A204.1 (cell line): ENCODE measurements around the gene BCAP31.

Source experiments
- FAIRE-seq: peaks from 2 replicates; lab custom pipeline; 2012; peaks lifted over from hg19 to GRCh38; lab: Jason Lieb, UNC

The BCAP31 gene

DNA sequence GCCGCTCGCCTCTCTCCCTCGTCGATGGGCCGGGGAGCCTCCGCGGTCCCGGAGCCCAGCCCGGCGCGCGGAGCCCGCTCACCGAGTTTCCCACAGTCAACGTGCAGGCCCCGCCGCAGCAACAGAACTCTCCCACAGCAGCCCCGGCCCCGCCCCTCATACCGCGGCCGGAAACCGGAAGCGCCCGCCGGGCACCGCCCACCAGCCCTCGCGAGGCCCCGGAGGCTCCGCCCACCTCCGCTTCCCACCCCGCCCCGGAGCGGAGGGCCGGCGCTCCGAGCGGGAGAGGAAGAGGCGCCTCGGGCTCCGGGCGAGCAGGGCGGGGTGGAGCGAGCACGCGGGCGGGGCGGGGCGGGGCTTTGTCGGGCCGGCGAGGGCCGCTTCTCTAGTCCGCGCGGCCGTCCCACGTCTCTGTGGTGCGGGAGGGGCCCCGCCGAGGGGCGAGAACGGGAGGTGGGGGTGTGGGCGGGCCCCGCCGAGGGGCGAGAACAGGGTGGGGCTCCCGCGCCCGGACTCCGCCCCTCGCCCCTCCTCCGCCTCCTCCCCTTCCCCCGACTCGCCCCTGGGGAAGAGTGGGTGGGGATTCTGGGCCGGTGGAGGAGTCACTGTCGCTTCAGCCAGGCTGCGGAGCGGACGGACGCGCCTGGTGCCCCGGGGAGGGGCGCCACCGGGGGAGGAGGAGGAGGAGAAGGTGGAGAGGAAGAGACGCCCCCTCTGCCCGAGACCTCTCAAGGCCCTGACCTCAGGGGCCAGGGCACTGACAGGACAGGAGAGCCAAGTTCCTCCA is at the start of gene BCAP31, which contains the start of gene ABCD1:
Gene BCAP31, minus strand, starts transcription at position 136 of the 787 bp plus-strand sequence. CDS start 1,143 bp downstream, outside the sequence.
Gene ABCD1, plus strand, starts transcription at position 605 of the 787 bp plus-strand sequence. CDS start 411 bp downstream, outside the sequence.
- FAIRE-seq, result no peak

DNA sequence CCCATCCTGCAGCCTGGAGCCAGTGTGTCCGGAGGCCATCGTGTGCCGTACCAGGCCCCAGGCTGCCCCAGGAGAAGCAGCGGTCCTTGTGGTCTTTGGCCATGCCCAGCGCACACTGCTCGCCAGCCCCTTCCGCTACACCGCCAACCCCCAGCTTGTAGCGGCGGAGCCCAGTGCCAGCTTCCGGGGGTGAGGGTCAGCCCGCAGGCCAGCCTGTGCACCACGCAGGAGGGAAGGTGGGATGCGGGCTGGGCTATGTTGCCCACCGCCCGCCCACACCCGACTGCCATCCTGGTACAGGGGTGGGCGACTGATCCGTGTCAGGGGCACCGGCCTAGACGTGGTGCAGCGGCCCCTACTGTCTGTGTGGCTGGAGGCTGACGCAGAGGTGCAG is 49.0 kb upstream of the BCAP31 start:
- no peak for FAIRE-seq

DNA sequence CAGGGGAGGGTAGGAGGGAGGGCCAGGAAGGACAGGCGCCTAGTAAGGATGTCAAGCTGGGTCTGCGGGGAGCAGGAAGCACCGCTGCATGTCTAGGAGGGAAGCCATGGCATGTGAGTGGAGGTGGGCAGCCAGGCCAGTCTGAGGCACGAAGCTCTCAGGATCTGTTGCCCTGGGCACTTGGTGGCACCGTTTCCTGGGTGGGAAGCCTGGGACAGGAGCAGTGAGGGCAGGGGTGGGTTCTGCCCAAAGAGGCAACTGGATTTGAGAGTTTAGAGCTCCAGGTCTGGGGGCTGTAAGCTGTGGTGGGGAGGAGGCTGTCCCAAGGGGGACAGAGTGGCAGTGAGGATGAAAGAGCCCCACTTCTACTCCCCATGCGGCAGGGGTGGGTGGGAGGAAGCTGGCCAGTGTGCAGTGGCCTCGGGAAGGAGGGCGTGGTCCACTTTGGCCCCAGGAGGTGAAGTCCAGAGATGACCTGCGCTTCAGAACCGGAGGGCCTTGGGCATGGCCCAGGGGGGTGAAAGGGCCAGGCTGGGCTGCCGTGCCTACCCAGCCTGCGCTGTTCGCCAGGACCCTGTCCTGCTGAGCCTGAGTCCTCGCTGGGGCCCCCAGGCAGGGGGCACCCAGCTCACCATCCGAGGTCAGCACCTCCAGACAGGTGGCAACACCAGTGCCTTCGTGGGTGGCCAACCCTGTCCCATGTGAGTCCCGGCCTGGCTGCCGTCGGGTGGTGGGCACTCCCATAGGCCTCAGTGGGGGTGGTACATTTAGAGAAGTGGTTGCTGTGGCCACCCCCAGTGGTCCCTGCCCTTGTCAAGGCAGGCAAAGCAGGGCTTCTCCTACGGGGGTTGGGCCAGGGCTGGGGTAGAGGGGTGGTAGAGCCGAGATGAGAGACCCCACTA is 48.4 kb upstream of the BCAP31 start:
- FAIRE-seq, result no peak

DNA sequence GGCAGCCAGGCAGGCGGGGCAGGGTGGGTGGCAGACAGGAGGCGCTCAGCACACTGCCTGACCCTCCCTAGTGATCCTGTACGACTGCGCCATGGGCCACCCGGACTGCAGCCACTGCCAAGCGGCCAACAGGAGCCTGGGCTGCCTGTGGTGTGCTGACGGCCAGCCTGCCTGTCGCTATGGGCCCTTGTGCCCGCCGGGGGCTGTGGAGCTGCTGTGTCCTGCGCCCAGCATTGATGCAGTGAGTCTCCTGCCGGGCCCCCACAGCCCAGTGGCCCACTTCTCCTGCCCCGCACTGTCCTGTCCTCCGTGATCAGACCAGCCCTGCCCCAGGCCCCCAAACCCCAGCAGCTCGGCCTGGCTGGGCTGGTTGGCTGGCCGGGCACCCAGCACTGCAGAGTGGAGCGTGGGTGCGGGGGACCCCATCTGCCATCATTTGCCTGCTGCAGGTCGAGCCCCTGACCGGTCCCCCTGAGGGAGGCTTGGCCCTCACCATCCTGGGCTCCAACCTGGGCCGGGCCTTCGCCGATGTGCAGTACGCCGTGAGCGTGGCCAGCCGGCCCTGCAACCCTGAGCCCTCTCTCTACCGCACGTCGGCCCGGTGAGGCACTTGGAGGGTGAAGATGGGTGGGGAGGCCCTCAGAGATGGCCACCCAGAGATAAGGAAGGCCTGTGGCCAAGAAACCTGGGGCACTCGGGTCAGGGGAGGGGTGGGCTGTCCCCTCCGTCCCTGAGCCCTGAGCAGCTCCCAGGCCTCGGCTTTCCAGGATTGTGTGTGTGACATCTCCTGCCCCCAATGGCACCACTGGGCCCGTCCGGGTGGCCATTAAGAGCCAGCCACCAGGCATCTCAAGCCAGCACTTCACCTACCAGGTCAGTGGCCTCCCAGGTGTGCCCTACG is 47.5 kb upstream of the BCAP31 start:
- FAIRE-seq, result no peak

DNA sequence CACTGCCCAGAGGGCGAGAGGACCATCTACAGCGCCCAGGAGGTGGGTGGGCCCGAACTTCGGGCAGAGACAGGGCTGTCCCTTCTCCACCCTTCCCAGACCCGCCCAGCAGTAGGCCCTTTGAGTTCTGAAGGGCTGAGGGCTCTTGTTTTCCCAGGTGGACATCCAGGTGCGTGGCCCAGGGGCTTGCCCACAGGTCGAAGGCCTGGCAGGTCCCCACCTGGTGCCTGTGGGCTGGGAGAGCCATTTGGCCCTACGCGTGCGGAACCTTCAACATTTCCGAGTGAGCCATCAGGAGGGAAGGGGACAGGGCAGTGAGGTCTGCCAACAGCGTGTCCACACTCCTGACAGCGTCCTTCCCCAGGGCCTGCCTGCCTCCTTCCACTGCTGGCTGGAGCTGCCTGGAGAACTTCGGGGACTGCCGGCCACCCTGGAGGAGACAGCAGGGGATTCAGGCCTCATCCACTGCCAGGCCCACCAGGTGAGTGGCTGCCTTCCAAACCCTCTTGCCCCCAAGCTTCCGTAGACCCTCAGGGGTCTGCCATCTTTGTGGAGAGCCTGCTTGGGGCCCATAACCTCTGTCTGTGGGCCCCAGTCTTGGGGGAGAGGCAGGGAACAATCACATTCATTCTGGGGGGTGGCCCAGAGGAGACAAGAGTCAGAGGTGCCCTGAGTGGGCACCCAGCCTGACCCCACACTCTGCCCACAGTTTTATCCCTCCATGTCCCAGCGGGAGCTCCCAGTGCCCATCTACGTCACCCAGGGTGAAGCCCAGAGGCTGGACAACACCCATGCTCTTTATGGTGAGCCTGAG is 46.6 kb upstream of the BCAP31 start:
- FAIRE-seq, result no peak

DNA sequence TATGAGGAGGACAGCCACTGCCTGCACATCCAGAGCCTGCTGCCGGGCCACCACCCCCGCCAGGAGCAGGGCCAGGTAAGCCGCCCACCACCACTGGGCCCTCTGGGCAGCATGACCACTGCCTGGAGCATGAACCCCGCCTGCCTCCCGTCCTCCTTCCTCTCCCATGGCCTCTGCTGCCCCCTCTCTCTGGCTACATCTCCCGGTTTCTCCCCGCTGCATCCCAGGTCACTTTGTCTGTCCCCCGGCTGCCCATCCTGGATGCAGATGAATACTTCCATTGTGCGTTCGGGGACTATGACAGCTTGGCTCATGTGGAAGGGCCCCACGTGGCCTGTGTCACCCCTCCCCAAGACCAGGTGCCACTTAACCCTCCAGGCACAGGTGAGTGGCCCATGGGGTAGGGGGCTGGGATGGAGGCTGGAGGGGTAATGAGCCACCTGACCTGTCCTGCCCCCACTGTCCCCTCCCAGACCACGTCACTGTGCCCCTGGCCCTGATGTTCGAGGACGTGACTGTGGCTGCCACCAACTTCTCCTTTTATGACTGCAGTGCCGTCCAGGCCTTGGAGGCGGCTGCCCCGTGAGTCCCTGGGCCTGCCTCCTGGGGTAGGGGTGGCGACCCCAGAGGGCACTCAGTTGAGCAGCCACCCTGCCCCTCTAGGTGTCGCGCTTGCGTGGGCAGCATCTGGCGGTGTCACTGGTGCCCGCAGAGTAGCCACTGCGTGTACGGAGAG is 45.8 kb upstream of the BCAP31 start:
- FAIRE-seq, result no peak

DNA sequence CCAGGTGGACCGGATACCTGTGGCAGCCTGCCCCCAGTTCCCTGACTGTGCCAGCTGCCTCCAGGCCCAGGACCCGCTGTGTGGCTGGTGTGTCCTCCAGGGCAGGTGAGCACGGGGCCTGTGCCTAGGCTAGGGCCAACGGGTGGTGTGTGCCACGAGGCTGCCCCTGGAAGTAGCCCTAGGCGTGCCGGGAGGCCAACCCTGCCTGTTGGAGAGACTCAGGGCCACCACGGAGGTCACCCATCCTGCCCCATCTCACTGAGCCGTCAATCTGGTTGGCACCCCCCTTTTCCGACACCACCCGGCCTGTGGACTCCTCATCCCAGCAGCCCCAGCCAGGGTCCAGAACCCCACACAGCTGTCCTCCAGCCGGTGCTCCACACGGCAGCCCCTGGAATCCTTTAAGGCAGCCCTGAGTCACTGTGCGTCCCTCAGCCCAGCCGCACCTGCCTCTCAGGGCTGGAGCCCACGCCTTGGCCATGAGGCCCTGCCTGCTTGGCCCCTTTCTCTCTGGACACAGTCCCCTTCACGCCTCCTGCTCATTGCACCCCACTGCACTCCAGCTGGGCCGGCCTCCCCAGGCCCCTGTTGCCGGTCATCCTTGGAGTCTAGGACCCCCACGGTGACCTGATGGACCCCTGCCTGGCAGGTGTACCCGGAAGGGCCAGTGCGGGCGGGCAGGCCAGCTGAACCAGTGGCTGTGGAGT is 45.1 kb upstream of the BCAP31 start:
- FAIRE-seq, result no peak

DNA sequence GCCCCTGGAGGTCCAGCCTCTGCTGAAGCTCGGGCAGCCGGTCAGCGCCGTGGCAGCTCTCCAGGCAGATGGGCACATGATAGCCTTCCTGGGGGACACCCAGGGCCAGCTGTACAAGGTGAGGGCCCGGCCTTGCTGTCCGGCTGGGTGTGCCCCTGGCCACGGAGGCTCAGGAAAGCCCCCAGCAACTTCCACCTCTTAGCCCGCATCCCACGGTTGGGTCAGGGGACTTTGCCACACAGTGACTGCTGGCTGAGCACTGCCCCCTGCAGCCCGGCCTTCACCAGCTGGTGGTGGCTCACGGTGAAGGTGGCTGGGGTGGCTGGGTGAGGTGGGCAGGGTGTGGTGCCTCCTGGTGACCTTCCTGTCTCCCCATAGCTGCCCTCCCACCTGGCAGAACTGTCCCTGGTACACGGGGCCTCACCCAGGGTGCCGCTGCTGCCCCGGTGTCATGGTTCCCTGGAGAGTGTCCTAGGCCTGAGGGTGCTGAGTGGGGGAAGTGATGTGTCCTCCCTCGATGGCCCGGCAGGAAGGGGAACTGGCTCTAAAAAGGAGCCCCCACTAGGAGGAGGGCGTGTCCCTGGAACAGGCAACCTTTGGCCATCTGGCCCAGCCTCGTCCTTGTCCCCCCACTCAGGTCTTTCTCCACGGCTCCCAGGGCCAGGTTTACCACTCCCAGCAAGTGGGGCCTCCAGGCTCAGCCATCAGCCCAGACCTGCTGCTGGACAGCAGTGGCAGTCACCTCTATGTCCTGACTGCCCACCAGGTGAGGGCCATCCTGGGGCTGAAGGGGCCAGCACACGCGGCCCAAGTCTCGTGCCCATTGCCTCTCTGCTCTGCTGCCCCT is 44.3 kb upstream of the BCAP31 start:
- FAIRE-seq, result no peak

DNA sequence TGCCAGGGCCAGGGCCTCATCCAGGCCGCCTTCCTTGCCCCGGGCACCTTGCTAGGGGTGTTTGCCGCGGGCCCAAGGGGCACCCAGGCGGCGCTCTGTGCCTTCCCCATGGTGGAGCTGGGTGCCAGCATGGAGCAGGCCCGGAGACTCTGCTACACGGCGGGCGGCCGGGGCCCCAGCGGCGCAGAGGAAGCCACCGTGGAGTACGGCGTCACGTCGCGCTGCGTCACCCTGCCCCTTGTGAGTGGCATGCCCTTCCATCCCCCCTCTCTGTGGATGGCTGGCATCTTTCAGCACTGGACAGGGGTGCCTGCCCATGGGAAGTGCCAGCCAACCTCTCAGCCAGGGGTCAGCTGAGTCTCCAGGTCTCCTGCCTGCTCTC is 43.5 kb upstream of the BCAP31 start:
- FAIRE-seq, result no peak

DNA sequence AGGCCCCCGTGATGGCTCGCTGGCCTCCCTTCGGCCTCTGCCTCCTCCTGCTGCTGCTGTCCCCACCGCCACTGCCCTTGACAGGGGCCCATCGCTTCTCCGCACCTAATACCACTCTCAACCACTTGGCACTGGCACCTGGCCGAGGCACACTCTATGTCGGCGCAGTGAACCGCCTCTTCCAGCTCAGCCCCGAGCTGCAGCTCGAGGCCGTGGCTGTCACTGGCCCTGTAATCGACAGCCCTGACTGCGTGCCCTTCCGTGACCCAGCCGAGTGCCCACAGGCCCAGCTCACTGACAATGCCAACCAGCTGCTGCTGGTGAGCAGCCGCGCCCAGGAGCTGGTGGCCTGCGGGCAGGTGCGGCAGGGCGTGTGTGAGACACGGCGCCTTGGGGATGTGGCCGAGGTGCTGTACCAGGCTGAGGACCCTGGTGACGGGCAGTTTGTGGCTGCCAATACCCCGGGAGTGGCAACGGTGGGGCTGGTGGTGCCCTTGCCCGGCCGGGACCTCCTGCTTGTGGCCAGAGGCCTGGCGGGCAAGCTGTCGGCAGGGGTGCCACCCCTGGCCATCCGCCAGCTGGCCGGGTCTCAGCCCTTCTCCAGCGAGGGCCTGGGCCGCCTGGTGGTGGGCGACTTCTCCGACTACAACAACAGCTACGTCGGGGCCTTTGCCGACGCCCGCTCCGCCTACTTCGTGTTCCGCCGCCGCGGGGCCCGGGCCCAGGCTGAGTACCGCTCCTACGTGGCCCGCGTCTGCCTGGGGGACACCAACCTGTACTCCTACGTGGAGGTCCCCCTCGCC is 42.9 kb upstream of the BCAP31 start:
- no peak for FAIRE-seq

DNA sequence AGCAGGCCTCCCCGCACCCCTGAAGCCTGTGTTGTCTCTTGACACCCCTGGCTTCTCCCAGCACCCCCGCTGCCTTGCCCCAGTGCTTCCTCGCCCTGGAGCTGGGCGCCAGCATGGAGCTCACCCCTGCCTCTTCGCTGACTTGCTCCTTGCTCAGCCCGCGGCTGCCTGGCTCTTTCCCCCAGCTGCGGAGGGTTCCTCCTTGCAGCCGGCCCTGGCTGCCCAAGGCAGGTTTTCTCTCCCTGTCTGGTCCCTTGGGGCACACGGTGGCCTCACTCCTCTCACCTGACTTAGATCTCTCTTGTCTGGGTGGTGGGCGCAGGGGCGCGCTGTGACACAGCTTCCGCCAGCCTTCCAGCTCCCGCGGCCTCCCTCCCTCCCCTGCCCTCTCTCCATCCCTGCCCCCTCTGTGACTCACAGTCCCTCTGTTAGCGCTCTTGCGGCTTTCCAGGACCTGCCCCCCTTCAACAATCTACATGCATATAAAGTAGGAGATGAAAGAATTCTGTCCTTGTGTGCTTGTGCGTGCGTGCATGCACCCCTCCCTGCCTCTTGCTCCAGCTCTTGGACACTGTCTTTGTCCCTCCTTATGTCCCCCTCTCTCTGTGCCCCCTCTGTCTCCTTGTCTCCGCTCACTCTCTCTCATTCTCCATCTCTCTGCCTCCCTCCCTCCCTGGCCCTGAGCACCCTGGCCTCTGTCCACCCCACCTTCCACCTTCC is 42.1 kb upstream of the BCAP31 start:
- no peak for FAIRE-seq

DNA sequence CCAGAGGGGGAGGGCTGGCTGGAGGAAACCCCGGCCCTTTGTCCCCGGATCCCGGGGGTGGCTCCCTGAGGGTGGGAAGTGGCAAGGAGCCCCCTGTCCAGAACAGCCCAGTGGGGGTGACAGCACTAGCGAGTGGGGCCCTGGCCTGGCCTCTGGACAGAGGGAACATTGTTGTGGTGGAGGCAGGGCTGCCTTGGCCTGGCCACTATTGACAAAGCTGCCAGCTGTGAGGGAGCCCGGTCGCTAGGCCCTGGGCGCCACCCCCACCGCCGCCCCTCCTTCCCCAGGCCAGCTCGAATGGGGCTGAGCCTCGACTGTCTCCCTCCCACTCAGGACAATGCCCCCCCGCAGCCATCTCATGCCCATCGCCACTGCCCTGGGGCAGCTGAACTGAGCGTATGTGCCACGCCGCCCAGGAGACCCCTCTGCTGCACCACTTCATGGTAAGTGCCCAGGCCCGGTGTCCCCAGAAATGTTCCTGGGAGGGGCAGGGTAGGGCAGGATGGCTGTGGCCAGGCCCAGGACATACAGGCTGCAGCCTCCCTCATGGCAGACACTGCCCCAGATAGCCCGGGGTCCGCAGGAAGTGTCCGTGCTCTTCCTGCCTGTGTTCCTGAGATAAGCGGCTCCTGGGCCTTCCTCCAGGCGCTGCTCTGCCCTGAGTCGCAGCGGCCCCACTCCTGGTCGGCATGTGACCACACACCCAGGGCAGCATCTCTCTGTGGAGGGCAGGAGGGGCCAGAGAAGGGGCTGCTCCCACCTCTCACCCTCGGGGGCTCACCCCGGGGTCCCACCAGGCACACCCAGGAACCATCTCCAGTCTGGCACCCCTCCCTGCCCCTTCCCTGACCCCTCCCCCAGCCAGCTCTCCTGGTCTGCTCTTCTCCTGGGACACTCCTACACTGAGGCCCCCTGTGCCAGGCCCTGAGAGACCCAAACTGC is 41.2 kb upstream of the BCAP31 start:
- no peak for FAIRE-seq

DNA sequence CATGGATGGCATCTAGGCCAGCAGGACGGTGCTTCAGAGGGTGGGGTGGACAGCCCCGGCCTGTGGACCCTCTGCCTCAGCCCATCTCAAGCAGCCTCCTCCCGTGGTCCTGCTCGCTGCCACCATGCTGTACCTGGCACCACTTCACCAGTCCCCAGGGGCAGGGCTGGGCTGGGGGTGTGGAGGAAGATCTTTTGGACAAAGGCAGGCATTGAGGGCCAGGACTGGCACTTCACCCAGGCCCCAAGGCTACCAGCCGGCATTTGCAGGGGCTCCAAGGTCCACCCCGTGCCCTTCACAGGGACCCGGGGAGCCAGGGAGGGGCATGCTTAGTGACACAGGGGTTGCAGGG is 40.6 kb upstream of the BCAP31 start:
- FAIRE-seq, result no peak

DNA sequence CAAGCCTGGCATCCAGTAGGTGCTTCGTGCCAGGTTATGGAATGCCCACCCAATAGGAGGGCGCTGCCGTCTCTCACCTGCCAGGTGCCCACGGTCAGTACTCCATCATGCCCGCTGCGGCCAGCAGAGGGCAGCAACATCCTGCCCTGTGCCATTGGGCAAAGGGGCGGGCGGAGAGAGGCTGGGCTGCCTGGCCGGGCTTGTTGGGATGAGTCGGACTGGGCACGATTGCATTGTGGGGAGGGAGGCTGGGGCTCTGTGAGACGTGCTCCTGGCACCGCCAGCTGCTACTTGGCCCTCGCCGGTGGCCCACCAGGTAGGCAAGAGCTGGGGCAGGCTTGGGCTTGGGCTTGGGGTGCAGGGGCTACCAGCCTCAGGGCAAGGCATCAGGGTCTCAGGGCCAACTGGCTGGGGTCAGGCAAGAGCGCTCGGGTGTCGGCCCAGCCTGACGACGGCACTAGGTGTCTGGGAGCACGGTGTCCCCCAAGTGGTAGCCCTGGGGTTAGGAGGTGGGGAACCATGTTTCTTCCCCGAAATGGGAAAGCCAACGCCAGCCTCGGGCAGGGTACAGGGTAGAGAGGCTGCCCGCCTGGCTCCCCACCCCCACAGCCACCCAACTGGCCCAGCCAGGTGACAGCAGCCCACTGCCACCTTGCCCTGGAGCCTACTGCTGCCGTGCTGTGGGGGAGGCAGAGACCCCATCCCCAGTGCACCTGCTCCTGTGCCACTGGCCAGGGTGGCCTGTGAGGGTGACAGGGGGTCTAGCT is 40.0 kb upstream of the BCAP31 start, which contains the start of gene PLXNB3:
Gene PLXNB3, plus strand, starts transcription at position 261 of the 767 bp plus-strand sequence. CDS start 1,287 bp downstream, outside the sequence.
- no peak for FAIRE-seq

DNA sequence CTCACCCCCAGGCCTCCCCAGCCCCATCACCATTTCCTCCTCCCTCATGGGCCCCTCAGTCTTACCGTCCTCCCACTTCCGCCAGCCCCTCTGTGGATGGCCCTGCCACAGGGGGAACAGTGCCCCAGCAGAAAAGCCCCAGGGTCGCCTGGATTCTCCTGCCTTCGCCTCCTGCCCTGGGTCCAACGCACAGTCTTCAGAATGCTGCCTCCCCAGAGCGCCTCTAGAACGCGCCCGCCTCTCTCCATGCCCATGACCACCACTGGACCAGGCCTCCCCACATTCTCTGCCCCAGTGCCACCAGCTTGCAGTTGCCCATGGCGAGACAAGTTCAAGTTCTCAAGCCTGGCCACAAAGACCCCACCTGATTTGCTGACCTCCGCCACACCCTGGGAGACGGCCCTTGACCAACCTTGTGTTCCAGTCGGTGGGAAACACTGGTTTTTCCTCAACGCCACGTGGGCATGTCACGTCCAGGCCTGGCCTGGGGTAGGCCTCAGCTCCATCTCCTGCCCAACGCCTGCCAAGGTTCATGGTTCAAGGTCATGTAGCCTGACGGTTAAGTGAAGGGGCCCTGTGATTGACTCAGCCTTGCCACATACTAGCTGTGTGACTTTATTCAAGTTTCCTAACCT is 39.2 kb upstream of the BCAP31 start:
- FAIRE-seq, result no peak
